CD1c-positive myeloid dendritic cell (primary cell): ENCODE measurements around the gene LEKR1.
"Not testable (repeated sequence)": the region's sequence is repeated elsewhere in the genome, so short reads cannot be mapped to it uniquely, and the experiment has no call there.

ENCODE experiments used
- DNase-seq: peaks from one replicate; pipeline ENCODE4 v3.0.0-alpha.2; 2016; ENCODE audit errors: extremely low spot score

LEKR1 gene

DNA sequence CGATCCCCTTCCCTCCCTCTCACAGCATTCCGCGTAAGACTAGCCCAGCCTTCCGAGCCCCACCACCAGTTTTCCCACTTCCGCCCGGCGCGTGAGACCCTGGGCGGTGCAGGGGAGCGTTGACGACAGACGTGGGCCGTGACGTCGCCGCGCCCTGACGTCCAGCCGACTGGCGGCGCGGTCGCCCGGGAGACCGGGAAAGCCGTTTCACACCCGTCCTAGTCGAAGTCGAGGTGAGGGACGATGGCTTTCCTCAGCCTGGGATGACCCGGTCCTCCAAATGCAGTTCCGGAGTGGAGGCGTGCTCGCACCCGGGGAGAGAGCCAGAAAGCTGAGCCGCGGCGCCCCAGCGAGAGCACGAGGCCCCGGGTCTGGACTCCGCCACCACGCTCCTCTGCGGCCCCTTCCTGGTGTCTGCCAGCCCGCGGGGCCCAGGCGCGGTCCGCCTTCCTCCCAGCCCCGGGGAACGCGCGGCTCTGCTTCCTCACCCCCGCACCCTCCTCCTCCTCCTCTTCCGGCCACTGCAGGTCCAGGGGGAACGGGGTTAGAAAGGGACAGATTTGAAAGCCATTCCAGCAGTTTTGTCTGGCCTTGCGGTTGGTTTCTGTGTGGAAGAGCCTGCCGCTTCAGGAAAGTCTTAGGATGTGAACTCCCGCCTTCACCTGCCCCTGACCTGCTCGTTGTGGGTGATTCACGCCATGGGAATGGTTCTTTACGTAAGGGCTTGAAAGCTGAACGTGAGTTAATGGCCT is at the start of gene LEKR1:
LEKR1 (plus strand) TSS at position 210 of the 752 bp plus-strand sequence. CDS start 2,977 bp downstream, outside the sequence.
- DNase-seq: peak; percentile 94

DNA sequence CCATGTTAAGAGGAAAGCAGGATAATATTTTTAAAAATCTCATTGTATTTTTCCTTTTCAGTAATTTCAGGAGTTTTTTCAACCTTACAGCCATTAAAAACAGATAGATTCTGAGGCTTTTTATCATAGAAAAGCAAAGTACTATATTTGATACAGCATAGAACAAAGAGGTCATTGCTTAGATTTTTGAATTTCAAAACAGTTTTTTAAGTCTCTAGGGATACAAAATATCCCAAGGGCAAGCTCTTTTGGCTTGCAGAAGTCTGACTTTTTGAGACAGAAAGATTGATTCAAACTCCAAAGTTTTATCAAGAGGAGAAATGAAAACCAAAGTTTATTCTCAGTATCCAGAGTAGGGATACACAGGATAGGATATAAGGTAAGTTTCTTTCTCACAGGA is 49.3 kb upstream of the LEKR1 start:
- no peak for DNase-seq

DNA sequence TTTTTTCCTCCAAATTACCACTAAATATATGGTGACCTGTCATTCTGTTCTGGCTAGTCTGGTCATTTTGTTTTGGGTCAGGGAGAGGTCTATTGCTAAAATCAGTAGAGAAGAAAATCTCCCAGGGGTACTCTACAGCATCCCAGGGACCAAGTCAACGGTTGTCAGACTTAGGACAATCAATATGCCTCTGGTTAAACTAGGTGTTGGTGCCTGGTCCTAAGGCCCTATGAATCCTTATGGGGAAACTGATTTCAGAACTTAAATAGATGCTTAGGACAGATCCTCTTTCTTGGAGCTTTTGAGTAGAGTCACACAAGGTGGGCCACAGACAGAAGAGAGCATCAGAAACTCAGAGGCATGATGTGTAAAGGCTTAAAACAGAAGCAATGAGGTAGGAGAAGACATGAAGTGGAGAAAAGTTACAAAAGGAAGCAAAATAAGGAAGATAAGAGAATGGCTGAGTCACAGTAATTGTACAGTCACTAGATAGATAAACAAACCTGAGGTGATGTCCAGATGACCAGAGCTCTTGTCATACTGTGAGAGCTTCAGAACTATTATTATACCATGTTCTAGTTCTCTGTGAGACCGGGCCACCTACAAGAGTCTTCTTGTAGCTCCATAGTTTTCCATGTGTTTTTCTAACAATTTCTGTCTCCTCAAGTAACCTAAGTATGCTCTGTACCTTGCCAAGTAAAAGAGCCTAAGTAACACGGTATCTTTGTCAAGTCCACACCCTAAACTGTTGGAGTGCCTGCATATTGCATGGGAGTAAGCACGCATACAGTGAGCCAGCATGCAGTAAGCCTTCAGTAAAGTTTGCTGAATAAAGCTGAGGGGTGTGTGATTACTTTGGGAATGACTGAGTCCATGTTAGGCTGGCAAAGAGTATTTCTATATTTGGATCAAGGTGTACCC is 44.6 kb upstream of the LEKR1 start:
- DNase-seq: peak; percentile 11

DNA sequence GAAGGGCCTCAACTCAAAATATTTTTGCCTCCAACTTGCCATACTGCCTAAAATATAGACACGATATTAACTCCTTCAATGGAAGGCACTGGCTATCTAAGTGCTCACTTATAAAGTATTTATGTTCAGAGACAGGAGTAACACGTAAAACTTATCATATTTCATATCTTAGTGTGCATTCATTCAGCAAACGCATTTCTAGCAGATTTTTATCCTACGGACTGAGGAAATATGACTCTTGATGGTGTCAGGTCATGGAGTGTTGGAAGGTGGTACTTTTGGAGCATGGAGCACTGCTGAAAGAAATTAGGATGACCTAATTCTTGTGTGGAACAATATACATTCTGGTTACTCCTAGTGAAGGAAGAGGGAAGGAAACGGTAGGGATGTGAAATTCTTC is 43.8 kb upstream of the LEKR1 start:
- DNase-seq: no peak

DNA sequence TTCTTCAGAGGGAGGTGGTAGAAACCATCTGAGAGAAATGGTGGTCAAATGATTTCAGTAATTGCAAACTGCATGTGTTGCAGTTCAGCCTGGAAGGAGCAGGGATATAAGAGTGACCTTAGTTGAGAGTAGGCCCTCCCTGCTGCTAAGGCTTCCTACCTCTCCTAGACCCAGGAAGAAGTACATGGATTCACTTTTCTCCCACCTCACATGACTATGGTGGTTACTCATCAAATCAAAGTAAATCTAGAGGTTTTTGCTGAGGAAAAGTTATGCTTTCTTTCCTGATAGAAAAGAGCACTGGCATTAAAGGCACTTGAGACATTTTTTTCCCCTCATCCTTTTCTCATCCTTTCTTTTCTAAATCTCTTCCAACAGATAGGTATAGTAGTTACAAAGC is 43.2 kb upstream of the LEKR1 start:
- no peak for DNase-seq

DNA sequence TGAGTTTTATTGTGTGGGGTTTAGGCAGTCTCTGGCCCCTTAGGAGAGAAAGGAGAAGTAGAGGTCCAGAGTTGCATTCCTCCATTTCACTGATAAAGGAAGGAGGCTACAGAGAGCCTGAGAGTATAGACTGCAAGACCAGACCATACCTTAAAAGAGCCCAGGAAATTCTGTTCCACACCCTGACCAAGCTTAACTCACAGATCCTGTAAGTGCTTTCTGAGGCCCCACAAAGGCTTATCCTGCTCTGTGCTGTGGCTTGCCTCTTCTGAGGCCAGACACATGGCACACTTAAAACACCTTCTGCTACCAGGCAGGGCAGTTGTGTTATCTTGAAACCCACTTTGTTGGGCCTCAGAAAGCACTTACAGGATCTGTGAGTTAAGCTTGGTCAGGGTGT is 39.2 kb upstream of the LEKR1 start:
- DNase-seq: no peak

DNA sequence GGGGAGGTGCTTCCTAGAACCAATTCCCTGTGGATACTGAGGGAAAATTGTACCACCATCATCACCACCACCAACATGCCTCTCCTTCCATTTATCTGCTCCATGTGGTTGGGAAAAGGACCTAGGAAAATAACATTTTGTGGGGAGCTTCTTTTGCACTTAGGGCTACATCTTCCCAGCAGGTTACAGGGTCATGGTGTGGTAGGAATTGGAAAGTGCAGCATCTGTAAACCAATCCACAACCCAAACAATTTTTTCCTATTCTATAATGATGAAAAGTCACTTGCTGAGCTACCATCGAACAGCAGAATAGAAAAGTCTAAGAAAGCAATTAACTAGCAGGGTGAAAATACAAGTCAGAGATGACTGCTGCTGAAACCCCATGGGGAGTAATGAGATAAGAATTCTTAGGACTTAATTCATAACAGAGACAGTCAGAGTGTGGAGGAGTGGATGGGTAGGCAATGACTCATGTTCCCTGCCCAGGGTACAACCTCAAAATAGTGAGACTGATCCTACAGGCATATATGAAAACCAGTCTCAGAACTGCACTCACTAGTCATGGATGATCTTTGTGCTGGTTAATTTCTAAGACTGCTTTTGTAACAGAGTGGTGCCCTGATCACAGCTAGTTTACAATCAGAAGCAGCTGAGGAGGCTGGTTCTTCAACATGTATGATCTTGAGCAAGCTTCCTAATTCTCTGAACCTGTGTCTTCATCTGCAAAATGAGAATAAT is 38.1 kb upstream of the LEKR1 start:
- no peak for DNase-seq

DNA sequence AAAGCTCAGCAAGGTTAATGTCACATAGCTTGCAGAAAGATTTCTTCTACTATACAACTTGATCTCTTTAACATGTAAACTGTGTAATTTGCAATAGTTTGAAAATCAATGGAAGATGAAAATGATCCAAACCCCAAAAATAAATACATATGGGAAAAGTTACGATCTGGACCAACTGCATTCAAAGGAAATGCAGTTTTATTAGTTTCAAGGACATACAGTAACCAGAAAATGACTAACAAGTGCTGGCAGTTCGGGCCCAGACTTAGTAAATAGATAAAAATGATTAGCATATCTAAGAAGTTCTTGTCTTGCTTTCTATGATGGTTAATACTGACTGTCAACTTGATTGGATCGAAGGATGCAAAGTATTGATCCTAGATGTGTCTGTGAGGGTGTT is 37.3 kb upstream of the LEKR1 start:
- no peak for DNase-seq

DNA sequence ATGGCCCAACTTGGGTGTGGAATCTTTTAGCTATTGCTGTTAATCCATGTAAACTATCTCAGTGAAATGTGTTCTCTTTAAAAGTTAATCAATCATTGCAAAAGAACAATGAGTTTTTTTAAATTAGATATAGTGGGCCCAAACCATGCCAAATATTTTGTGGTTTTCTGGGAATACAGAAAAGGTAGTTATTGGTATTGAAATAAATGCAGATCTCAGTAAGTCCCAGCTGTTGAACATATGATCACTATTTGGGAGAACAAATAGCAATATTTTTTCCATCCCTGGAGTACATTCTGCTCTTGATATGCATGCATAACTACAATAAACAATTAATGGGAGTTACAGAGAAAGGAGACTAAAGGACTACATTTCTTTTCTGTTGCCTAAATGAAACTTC is 36.0 kb upstream of the LEKR1 start:
- DNase-seq: no peak

DNA sequence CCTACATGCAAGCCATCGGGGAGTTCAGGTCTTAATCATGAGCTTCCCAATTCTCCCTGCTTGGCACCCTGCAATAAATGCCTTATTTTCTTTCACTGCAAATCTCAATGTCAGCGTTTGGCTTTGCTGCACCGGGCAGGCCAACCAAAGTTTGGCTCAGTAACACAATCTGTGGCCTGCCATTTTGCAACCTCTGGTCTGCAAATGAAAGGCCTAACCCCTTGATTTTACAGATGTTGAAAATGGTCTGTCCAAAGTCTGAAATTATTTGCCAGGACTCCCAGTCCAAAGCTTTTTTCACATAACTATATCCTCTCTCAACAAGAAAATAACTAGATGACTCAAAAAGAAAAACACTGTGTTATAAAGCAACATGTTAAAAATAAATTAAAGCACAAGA is 34.0 kb upstream of the LEKR1 start:
- no peak for DNase-seq

DNA sequence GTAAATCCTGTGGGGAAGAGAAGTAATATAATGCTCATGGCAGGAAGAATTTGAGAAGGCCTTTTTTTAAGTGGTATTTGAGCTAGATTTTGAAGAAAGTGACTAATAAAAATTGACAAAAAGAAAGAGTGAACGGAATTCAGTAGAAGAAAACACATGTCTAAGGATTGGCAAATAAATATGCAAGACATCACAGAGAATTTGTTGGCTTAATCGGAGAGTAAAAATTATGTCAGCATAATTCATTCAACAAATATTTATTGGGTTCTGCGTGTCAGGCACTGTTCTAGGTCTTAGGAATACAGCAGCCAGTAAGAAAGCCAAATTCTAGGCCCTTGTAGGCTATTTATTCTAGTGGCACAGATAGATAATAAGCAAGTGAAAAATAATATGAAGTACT is 33.6 kb upstream of the LEKR1 start:
- no peak for DNase-seq

DNA sequence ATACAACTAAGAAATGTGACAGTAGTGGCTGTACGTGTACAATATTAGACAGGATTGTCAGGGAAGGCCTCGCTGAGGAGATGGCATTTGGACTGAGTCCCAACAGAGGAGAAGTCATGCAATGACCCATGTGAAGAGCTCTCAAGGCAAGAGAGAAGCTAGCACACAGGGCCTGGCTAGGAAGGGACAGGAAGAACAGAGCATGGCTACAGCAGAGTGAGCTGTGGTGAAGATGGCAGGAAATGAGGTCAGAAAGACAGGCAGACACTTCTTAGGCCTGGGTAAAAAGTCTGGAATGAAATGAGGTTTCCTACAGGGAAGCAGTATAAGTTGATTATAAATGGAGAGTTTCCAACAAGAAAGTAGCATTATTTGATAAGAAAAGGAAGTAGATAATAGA is 33.2 kb upstream of the LEKR1 start:
- DNase-seq: no peak

DNA sequence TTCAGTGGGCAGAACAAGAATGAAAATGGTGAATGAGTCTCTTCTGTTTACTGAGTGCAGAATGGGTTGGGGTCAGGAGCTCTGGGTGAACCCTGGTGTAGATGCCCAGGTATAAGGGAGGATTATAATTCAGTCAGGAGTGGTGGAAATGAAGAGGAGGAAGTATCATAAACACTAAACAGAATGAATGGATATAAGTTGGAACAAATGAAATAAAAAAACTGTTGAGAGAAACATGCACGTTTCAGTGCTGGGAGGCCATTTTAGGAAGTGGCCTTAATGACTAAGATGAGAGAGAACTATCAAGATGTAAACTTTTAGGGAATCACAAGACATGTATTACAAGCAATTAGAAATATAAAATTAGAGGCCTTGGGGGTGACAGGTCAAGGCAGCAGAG is 32.8 kb upstream of the LEKR1 start:
- no peak for DNase-seq

DNA sequence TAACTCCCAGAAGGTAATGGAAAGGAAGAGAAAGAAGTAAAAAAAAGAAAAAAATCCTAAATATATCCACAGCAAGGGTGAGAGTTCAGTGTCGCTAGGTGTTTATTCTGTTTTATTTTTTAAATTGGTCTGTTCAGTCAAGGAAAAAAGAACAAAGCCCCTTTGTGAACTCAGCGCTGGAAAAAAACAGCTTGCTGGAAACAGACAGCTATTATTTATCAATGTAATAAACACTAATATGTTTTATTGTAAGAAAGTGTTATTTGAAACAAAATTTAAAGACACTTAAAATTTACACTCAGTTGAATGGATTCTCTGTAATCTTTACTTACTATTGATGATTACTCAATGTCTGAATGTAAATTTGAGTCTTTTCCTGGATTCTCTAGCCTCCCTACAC is 32.3 kb upstream of the LEKR1 start:
- DNase-seq: no peak

DNA sequence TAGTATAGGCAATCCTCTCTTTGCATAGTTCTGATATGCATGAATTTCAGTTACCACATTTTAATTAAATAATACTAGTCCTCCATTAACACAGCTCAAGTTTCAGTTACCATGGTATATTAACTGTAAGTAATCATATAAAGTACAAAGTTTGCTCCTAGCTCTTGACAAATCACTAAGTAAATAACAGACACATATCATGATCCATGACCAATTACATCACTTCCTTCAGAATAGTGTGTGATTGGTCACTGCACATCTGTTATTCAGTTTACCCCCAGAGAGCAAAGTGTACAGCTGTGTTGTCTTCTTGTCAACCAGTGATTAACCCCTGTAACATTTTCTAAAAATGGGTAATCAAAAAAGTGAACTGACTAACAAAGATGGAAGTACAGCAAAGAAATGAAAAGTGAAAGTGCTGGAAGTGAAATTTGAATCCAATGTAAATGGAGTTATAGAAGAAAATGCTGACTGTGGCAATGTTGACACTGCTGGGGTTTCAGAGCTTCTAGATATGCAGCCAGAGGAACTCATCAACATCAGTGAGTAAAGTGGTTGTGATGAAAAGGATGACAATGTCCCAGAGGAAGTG is 30.2 kb upstream of the LEKR1 start:
- peak; percentile 29 for DNase-seq

DNA sequence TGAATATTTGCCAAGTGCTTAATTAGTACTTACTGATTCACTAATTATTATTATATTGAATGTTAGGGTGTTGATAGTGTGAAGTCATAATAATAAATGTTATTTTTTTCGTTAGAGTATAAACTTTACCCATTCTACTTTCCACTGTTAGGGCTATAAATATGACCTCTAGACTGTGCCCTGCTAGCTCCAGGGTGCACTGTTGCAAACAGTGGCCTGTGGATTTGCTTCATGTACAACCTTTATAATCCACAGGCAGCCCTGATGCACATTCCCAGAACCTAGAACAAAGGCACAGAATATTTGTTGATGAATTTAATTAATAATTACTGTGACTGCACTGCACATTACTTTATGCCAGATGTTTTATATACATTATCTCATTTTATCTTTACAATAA is 28.8 kb upstream of the LEKR1 start:
- no peak for DNase-seq

DNA sequence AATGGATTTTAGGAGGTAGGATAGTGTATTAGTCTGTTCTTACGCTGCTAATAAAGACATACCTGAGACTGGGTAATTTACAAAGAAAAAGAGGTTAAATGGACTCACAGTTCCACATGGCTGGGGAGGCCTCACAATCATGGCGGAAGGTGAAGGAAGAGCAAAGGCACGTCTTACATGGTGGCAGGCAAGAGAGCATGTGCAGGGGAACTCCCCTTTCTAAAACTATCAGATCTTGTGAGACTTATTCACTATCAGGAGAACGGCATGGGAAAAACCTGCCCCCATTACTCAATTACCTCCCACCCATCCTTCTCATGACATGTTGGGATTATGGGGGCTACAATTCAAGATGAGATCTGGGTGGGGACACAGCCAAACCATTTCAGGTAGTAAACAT is 25.9 kb upstream of the LEKR1 start:
- not testable (repeated sequence) for DNase-seq

DNA sequence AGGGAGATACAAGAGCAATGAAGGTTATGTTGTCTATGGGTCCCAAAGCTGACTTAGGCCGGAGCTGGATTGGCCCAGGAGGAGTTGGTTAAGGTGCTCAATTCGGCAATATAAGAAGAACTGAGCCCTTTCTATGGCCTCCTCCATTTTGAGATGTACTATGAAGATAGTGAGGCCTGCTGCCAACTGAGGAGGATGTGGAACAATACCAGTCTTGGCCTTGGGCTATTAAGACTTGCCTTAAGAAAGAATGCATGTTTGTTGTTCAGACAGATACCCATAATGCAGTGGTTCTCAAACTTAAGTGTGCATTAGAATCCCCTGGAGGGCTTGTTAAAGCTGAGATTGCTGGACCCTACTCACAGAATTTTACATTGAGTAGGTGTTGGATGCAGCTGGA is 24.4 kb upstream of the LEKR1 start:
- DNase-seq: no peak

DNA sequence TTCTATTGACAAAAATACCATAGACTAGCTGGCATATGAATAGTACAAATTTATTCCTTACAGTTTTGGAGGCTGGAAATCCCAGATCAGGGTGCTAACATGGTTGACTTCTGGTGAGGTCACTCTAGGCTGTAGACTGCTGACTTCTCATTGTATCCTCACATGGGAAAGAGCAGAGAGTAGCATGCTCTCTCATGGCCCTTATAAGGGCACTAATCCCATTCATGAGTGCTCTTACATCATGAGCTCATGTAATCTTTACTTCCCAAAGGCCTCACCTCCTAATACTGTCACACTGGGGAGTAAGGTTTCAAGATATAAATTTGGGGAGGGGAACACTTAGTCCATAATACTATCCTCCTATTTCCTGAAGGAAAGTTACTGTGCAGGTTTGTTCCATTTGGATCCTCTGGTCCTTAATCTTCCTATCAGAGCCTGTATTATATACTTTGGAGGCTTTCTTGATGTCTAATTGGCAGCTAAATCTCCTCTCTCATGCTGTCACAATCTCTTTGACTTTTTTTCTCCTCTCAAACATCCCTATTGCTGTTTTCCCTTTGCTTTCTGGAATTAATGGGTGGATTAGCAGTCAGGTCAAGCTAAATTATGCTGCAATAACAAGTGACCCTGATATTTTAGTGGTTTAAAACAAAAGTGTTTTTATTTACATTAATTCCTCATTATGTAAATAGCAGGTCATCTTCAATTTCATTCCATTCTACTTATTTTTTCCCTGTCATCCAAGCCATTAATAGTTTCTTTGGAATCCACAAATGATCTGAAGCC is 23.1 kb upstream of the LEKR1 start:
- DNase-seq: no peak

DNA sequence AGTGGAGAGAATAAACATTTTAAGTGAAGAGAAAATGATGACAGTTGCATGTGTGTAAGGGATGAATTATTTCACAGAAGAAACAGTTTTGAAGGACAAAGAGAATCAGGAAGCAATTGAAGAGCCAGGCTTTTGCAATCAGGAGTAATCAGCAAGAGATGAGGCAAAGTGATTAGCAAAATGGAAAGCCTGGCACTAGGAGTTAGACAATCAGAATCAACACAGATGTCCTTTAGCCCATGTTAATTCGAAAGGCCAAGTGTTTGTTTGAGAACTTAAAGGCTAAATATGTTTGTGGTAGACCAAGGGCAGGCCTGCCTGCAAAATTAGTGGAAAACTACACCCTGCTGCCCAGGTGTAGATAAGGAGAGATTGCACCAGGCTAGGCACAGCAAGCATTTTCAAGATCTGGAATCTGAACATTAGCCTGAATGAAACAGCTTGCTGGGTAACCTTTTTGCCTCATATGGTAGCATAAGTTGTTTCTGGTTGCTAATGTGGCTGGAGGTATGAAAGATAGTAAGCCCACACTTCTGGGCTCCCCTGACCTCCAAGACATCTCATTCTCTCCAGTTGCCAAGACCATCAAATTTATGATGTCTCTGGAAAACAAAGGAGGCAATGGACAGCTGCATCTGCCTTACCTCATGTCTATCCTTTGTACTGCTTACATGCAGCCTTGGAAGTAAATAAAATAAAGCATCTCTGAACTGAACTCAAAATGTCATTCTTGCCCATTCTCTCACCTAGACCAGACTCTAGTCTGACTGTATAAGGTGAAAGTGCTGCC is 22.0 kb upstream of the LEKR1 start:
- DNase-seq: no peak
